Endometrial microvascular endothelial cells (primary cell): Measurements from ENCODE around the gene FECH. TPM values are rescaled to one million over a fixed set of nuclear protein-coding genes. Genes with fewer than 3 reads are reported as not detected.

Experiments
- total RNA-seq: library from RNA; depleted of rRNA; stranded (reverse); fragments of >200 nt; gene quantifications from one replicate; pipeline ENCODE4 v1.2.3, GENCODE V29; 2015; ENCODE audit errors: inconsistent ontology term

Gene FECH
- total RNA-seq, 1 donor from 2014 or later, result 99.5 TPM

Other genes with a start within 250 kb of the FECH start
- gene ST8SIA3, start 234.1 kb downstream of the FECH start, total RNA-seq, result not detected
- gene ONECUT2, start 151.3 kb downstream of the FECH start, total RNA-seq, result not detected
- gene NARS1, start 35.1 kb upstream of the FECH start, total RNA-seq, result 126 TPM
- 43.6 TPM for gene ATP8B1, start 216.6 kb upstream of the FECH start, total RNA-seq